DOHH2 (cell line): ENCODE measurements around the gene ENTPD7.

Experiments
- H3F3A ChIP-seq: fragments of 200-600 bp; sonication (generic), shearing (Covaris generic); 2 replicates; pipeline ENCODE4 v1.6.0; 2016; ENCODE audit warnings: antibody characterized with exemption, mild to moderate bottlenecking; ENCODE audit not compliant: control insufficient read depth, insufficient read depth
- H3K27ac ChIP-seq: fragments of 200-600 bp; sonication (generic); 2 replicates; pipeline ENCODE4 v1.5.1; 2014; ENCODE audit warnings: low read depth, mild to moderate bottlenecking, low read length, moderate library complexity
- H3K27me3 ChIP-seq: fragments of 200-600 bp; sonication (generic); 2 replicates; pipeline ENCODE4 v1.6.1; 2014; ENCODE audit warnings: mild to moderate bottlenecking, low read length, mixed read lengths; ENCODE audit not compliant: control insufficient read depth
- H3K36me3 ChIP-seq: fragments of 200-600 bp; sonication (generic); 2 replicates; pipeline ENCODE4 v1.6.1; 2014; ENCODE audit warnings: mild to moderate bottlenecking, low read length, moderate library complexity, mixed read lengths; ENCODE audit not compliant: control insufficient read depth
- H3K4me1 ChIP-seq: fragments of 200-600 bp; sonication (generic); 2 replicates; pipeline ENCODE4 v1.6.1; 2014; ENCODE audit warnings: mild to moderate bottlenecking, low read length, mixed read lengths; ENCODE audit not compliant: control insufficient read depth
- H3K4me2 ChIP-seq: fragments of 200-600 bp; sonication (generic); 2 replicates; pipeline ENCODE4 v1.6.0; 2014; ENCODE audit warnings: mild to moderate bottlenecking, low read length, moderate library complexity
- H3K4me3 ChIP-seq: fragments of 200-600 bp; sonication (generic); 2 replicates; pipeline ENCODE4 v1.5.1; 2014; ENCODE audit warnings: mild to moderate bottlenecking, low read length, mixed read lengths
- H3K79me2 ChIP-seq: fragments of 200-600 bp; sonication (generic); 2 replicates; pipeline ENCODE4 v1.6.1; 2014; ENCODE audit warnings: mild to moderate bottlenecking, low read length, mixed read lengths; ENCODE audit not compliant: control insufficient read depth
- H3K9me2 ChIP-seq: fragments of 200-600 bp; sonication (generic); replicated peaks from 2 replicates; pipeline ENCODE4 v1.6.1; 2014; ENCODE audit warnings: mild to moderate bottlenecking, low read length, mixed read lengths; ENCODE audit not compliant: control insufficient read depth
- H3K9me3 ChIP-seq: fragments of 200-600 bp; sonication (generic); 2 replicates; pipeline ENCODE4 v1.6.1; 2014; ENCODE audit warnings: antibody characterized with exemption, low read length, mixed read lengths; ENCODE audit not compliant: control insufficient read depth, insufficient read depth
- H4K20me1 ChIP-seq: fragments of 200-600 bp; sonication (generic); 2 replicates; pipeline ENCODE4 v1.6.0; 2014; ENCODE audit warnings: low read depth, mild to moderate bottlenecking, antibody characterized with exemption, low read length, moderate library complexity; ENCODE audit not compliant: control insufficient read depth, insufficient read depth
- EZH2phosphoT487 ChIP-seq: fragments of 200-600 bp; sonication (generic); IDR thresholded peaks from 2 replicates; pipeline ENCODE4 v1.6.1; 2017; ENCODE audit warnings: borderline replicate concordance, mild to moderate bottlenecking, antibody characterized with exemption, low read length, moderate library complexity, mixed read lengths
- TF ChIP-seq, protein P1 (sequence below): fragments of 200-600 bp; sonication (generic); IDR thresholded peaks from one replicate; pipeline ENCODE4 v1.5.1; 2014; ENCODE audit warnings: antibody characterized with exemption, mild to moderate bottlenecking, low read depth, low read length; ENCODE audit not compliant: poor library complexity, severe bottlenecking

ENTPD7 gene

DNA sequence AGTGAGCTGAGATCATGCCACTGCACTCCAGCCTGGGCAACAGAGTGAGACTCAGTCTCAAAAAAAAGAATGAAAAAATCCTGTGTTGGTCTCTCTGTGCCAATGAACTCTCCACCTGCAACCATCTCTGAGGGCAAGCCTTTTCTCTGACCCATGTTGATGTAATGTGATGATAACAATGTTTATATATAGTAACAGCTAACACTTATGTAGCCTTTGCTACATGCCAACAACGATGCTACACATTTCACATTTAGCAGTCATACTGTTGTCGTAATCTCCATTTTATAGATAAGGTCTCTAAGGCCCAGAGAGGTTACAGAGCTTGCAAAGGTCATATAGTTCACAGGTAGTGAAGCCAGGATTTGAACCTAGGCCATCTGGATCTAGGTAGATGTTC lies 61.1 kb downstream of the ENTPD7 start:
- Histone ChIP-seq H3K9me3 (no peaks in the 10 kb centered on the region), H3K4me2 (no peak overlapping the region), H3K4me3 (no peak overlapping the region), H3K27me3 (no peaks in the 10 kb centered on the region), H3K36me3 (peaks cover 72% of the 10 kb centered on the region), H3K4me1 (no peaks in the 10 kb centered on the region), H3K79me2 (no peaks in the 10 kb centered on the region), H3K27ac (no peak overlapping the region), H3F3A (no peaks in the 10 kb centered on the region), H4K20me1 (no peaks in the 10 kb centered on the region), H3K9me2 (no peaks in the 10 kb centered on the region)
- TF ChIP-seq EZH2phosphoT487, result no peak
- TF ChIP-seq, protein P1, sequence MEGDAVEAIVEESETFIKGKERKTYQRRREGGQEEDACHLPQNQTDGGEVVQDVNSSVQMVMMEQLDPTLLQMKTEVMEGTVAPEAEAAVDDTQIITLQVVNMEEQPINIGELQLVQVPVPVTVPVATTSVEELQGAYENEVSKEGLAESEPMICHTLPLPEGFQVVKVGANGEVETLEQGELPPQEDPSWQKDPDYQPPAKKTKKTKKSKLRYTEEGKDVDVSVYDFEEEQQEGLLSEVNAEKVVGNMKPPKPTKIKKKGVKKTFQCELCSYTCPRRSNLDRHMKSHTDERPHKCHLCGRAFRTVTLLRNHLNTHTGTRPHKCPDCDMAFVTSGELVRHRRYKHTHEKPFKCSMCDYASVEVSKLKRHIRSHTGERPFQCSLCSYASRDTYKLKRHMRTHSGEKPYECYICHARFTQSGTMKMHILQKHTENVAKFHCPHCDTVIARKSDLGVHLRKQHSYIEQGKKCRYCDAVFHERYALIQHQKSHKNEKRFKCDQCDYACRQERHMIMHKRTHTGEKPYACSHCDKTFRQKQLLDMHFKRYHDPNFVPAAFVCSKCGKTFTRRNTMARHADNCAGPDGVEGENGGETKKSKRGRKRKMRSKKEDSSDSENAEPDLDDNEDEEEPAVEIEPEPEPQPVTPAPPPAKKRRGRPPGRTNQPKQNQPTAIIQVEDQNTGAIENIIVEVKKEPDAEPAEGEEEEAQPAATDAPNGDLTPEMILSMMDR, result no peak

DNA sequence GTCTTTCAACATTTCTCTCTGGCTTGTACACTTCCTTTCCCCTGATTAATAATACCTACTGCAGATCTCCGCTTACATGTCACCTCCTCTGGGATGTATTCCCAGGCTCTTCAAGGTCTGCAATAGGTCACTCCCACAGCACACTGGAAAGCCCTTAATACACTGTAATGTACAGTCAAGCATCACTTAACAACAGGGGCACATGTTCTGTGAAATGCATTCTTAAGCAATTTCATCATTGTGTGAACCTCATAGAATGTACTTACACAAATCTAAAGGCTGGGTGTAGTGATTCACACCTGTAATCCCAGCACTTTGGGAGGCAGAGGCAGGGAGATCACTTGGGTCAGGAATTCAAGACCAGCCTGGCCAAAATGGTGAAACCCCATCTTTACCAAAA lies 70.7 kb downstream of the ENTPD7 start:
- Histone ChIP-seq H3F3A (no peaks in the 10 kb centered on the region), H3K9me3 (no peaks in the 10 kb centered on the region), H3K36me3 (peaks cover 68% of the 10 kb centered on the region), H3K27me3 (no peaks in the 10 kb centered on the region), H3K9me2 (no peaks in the 10 kb centered on the region), H3K4me3 (no peak overlapping the region), H3K27ac (no peak overlapping the region), H3K79me2 (peaks cover 56% of the 10 kb centered on the region), H3K4me2 (0 out of 2 replicates have a peak overlapping the region, but pooled peaks have one; percentile 86), H3K4me1 (peaks cover 19% of the 10 kb centered on the region), H4K20me1 (no peaks in the 10 kb centered on the region)
- TF ChIP-seq, protein P1, result no peak
- no peak for TF ChIP-seq EZH2phosphoT487

DNA sequence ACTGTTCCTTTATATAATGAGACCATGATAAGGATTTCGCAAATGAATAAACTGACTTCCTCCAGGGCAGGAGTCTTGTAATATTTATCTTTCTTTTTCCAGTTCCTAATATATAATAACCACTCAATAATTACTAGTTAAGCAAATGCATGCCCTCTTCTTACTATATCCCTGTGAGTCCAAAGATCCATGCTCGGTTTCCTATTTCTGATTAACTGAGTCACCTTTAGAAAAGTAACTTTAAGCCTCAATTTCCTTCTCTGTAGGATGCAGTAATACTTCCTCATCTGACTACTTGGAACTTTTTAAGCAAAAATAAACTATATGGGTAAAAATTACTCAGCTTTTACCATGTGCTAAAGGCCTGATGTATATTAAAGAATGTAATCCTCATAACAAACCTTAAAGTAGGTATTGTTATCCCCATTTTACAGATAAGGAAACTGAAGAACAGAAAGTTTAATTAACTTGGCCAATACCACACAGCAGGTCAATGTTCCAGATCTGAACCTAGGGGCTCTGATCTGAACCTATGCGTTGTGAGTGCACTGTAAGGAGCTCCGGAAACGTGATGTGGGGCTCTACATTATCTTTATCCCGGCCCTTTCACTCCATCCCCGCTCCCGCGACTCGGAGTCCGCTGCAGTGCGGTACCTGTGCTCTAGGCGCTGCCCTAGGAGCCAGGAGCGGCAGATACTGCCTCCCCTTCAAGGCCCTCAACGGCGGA lies 72.2 kb downstream of the ENTPD7 start:
- no peaks in the 10 kb centered on the region for H3K9me2 ChIP-seq
- peak overlapping the region; percentile 67 for H3K27ac ChIP-seq
- peaks cover 66% of the 10 kb centered on the region for H3K79me2 ChIP-seq
- peaks cover 19% of the 10 kb centered on the region for H3K4me1 ChIP-seq
- peaks cover 62% of the 10 kb centered on the region for H3K36me3 ChIP-seq
- H3K9me3 ChIP-seq, result no peaks in the 10 kb centered on the region
- H3K27me3 ChIP-seq, result no peaks in the 10 kb centered on the region
- H3F3A ChIP-seq, result no peaks in the 10 kb centered on the region
- H3K4me3 ChIP-seq, result peak overlapping the region; percentile 91
- TF ChIP-seq, protein P1, result no peak
- no peak for TF ChIP-seq EZH2phosphoT487
- peak overlapping the region; percentile 86 for H3K4me2 ChIP-seq
- no peaks in the 10 kb centered on the region for H4K20me1 ChIP-seq
